HG02981 (cell line): ENCODE data around the gene EZH2.

Experiments
- ATAC-seq: cut with Tn5 transposase; IDR thresholded peaks from one replicate; pipeline ENCODE4 v1.9.1; 2021; ENCODE audit warnings: mild to moderate bottlenecking, moderate library complexity; ENCODE audit not compliant: unreplicated experiment

Gene EZH2

DNA sequence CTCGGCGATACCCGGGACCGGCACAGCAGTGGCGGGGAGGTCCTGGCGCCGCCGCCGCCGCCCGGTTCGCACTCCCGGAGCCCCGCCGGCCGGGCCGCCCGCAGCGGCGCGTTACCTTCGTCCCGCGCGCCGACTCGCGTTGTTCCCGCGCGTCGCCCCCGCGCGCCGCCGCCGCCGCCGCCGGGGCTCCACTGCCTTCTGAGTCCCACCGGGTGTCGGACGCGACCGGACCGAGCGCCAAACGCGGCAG, at the start of gene EZH2:
Gene EZH2, minus strand, starts transcription at position 243 of the 250 bp plus-strand sequence. CDS start 36,993 bp downstream, outside the sequence.
- ATAC-seq = no peak

DNA sequence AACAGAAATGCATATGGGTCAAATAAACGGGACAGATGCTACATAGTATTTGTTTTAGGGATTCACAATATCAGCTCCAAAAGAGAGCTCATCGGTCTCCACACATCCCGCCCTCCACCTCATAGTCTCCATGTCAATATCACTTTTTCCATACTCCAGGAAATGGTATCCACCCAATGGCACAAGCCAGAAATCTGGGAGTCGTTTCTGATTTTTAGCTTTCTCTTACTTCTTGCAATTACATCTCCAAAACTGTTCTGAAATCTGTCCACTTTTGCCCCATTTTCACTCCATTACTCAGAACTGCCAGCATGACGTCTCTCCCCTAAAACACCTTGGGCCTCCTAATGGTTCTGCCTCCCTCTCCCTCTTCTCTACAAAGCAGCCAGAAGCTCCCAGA, 47.4 kb upstream of the EZH2 start:
- no peak for ATAC-seq

DNA sequence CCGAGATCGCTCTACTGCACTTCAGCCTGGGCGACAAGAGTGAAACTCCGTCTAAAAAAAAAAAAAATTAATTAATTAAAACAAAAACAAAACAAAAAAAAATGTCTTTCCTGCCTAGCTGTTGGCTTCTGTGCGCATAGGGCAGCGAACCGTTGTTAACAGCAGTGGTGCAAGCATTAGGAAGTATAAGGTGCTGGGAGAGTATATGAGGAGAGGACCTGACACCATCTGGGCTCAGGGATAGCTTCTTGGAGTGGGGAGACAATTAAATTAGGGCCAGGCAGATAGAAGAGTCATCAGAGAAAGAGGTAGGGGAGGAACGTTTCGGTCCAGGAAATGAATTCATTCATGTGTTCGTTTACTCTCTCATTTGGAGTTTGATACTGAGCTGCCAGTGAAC, 46.2 kb upstream of the EZH2 start:
- ATAC-seq = no peak

DNA sequence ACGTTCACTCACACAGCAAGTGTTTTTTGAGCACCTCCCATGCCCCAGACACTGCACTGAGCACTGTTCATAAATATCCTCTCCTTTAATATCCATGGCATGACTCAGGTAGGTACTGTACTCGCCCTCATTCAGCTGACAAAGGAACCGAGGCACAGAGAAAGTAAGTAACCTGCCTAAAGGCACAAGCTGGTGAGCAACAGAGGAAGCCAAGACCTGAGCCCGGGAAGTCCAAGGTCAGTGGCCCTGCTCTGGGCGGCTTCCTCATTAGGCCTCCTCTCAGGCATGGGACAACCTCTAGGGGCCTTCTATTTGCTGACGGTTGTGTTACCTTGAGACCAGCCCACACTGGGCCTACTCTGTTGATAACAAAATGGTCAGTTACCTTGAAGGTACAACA, 45.1 kb upstream of the EZH2 start:
- no peak for ATAC-seq

DNA sequence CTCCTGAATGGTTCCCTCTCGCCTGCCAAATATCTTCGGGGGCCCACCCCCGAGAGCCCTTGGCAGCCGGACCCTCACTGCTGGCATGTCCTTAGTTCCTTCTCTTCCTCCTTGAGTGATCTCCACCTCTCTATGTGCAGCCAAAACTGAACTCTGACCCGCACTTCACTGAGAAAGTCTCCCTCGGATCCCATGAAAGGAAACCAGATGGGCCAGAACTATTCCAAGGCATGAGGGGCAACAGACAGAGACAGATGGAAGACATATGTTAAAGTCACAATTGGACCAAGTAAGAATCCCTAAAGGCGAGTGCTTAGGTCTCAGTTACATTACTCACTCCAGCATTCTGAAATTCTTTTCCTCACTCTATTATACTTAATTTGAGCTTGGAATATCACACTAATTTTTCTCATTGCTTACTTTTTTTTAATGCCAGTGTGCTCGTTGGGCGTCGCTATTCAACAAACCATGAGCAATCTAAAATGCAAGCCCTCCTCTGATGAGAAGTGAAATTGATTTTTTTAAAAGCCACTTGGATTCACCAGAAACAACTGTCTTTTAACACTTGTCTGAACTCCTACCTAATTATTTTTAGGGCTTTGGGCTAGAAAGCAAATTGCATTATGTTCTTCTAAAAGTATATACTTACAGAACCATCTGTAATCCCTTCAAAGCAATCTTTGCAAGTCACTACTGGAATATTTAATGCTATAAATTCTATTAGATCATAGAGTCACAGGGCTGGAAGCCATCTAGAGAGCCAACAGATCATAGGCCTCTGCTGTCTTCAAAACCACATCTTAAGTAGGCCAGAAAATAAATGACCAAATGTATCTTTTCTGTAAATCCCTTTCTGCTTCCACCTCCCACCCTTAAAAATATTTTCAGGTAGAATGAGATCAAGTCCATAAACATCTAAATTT, 43.3 kb upstream of the EZH2 start:
- no peak for ATAC-seq

DNA sequence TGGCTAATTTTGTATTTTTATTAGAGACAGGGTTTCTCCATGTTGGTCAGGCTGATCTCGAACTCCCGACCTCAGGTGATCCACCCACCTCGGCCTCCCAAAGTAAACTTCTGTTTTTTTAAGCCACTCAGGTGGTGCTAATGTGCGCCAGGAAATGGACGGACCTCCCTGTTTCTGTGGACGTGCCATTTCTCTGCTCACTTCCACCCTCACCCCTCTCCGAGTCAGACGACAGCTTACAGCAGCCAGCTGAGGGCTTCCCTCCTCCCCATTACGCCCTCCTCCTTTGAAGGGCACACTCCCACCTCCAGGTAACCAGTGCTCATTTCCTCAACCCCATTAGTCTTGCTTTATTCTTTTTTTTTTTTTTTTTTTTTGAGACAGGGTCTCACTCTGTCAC, 41.7 kb upstream of the EZH2 start:
- ATAC-seq = no peak

DNA sequence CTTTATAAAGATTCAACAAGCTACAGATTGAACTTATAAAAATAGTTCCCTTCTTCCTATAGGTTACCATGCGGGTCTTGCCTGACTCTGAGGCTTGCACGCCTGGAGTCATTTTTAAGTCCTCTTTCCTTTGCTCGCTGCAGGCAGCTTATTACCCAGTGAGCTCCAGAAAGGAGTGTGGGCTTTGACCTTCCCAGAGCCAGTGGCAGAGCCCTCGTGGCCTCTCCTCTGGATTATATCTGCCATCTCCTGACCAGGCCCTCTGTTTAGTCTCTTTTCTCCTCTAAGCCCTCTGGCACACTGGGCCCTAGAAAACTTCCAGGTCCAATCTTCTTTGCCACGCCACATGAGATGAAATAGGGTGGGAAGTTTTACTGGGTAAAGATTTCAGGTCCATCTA, 39.9 kb upstream of the EZH2 start:
- ATAC-seq = no peak

DNA sequence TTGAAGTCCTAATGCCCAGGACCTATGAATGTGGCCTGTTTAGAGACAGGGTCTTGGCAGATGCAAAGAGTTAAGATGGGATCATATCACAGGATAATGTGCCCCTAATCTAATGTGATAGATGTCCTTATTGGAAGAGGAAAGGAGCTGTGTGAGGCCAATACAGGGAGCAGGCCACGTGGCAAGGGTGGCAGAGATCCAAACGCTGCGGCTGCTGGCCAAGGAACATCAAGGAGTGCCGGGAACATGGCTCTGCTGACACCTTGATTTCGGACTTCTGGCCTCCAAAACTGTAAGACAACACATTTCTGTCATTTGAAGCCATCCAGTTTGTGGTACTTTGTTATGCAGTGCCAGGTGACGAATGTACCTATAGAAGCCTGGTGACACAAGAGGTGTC, 37.7 kb upstream of the EZH2 start:
- no peak for ATAC-seq

DNA sequence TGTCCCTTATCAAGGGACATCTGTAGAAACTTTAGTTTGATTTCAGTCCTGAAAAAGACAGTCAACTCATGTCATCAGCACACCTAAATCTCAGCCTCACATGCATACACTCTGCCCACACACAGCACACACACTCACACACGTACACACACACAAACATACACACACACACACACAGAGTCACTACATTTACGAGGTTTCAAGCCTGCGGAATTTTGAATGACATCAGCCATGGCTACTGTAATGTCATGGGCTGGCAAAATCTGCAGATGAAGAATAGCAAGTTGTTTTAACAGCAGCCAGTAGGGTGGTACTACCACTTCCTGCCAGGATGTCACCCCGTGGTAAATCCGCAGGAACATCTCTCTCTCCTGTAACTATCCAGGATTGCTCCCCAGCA, 37.1 kb upstream of the EZH2 start:
- ATAC-seq = no peak

DNA sequence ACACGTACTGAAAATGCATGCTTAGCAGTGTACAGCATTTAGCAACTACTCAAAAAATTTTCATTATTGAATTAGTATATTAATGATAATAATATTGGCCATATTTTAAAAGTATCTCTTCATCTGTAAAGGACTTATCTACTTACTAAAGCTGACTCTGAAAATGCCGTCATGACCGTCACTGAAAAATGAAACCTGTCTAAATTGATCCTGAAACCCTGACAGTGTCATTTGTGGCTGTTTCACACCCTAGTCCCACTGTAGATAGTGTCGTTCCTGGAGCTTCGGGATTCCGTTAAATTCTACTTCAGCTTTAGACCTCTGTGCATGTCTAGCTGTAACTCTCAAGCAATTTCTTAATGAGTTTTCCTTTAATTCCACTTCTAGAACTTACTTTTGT, 35.8 kb upstream of the EZH2 start:
- no peak for ATAC-seq

DNA sequence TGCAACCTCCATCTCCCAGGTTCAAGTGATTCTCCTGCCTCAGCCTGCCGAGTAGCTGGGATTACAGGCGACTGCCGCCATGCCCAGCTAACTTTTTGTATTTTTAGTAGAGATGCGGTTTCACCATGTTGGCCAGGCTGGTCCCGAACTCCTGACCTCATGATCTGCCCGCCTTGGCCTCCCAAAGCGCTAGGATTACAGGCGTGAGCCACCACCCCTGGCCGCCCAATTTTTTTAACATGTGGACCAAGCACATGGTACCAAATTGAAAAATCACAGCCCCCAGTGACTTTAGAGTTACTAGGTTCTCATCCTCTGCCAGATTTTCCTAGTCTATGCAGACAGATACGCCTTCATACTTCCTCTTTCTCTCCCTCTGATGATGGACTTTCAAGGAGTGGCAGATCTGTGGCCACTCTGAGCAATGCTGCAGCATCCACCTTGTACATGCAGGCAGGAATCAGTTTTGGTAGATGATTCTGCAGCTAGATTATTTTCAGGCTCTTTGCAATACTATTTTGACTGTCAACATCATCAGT, 34.0 kb upstream of the EZH2 start:
- no peak for ATAC-seq

DNA sequence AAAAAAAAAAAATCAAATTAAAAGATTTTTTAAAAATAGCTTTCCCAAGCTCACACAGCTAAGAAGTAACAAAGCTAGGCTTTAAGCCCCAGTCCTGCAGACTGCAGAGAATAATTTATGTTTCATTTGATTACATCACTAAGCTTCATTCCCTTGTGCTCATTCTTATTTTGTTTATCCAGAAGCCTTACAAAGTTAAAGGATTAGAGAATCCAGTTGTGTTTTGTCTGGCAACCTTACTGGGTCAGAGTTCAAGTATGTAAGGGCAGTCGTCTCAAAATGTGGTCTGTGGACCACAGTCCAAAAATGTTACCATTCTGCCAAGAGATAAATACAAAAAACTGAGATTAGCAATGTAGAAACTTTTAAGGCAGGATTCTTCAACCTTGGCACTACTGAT, 32.1 kb upstream of the EZH2 start:
- ATAC-seq = no peak

DNA sequence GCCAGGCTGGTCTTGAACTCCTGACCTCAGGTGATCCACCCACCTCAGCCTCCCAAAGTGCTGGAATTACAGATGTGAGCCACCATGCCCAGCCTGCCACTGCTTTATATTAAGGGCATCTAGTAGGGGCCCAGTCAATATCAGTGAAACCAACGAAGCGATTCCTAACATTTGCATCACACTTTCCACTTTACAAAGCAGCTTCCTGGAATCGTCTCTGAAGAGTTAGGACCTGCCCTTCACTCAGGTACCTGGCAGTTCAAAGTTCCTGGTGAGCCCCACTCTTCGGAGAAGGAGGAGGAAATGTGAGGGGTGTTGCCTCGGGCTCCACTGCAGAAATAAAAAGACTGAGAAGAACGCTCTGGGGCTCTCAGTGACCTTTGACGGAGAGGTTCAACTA, 31.1 kb upstream of the EZH2 start:
- no peak for ATAC-seq

DNA sequence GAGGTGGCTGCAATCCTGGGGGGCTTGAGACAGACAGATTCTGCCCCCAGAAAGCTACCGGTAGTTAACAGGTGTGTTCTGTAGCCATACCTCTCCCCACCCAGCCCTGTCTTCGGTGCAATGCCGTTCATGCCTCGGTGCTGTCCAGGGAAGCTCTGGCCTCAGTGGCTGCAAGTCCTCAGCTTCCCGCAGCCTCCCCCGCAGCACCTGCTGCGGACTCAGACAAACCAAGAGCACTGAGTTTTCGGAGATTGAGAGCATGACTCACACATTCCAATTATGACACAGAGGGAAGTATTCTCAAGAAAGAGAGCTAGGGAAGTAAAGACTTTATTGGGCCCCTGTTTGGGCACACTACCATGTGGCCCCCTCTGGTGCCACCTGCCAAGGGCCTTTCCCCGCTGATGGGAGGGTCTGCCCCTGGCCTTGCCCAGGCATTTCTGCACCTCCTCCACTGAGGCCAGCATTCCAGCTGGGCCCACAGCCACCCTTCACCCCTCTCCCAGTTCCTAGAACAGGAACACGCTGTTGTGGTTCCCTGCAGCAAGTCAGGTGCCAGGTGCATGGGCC, 30.2 kb upstream of the EZH2 start:
- no peak for ATAC-seq

DNA sequence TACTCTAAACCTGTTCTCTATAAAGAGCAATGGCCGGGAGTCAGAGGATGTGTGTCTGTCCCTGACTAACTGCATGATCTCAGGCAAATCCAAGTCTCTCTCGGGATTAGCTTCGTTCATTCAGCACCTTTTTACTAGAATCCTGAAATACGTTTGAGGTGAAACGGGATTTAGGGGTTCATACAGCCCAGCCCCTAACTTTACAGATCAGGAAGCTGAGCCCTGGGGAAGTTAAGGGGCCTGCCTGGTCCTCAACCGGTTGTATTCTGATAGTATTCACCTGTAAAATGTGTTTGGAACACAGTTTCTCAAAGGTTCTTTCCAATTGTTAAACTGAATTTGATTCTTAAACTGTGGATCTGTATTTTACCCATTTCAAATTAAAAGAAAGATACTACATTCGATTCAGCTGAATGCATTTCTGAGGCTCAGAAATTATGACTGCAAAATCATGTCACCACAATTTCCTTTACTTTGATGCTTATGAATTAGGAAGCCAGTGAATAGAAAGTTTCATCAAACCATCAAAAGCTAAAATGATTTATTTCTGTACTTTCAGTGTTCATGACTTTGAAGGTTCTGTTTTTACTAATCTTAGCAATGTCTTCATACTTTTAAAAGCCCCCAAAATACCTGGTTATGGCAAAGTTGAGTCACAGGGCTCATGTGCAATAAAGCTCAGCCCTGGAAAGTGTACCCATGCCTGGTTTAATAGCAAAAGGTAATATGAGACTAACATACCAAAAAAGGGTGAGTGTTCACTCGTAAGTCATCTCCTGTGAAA, 28.9 kb upstream of the EZH2 start:
- peak; percentile 67 for ATAC-seq

DNA sequence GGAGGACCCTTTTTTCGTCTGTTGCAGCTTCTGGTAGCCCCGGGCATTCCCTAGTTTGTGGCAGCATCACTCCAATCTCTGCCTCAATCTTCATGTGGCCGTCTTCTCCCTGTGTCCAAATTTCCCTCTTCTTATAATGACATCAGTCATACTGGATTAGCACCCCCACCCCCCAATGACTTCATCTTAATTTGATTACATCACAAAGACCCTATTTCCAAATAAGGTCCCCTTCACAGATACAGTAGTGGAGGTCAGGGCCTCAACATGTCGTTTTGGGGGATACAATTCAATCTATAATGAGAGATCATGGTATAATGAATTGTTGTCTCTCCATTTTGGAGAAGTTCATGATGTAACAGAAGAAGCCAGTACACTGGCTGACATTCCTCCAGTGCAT, 28.1 kb upstream of the EZH2 start:
- no peak for ATAC-seq

DNA sequence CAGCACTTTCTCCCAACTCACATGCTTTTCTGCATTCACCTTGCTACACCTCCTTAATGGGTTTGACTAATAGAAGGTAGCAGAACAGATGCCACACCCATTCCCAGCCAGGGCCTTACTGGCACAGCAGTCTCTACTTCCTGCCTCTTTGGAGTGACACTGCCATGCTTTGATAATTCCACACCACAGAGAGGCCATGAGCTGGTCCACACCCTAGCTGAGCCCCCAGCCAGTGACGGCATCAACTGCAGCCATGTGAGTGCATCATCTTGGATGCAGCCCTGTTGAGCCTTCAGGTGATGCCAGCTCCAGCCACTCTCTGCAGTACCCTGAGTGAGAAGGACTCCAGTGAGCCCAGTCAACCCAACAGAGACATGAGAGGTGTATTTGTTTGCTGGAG, 27.5 kb upstream of the EZH2 start:
- no peak for ATAC-seq

DNA sequence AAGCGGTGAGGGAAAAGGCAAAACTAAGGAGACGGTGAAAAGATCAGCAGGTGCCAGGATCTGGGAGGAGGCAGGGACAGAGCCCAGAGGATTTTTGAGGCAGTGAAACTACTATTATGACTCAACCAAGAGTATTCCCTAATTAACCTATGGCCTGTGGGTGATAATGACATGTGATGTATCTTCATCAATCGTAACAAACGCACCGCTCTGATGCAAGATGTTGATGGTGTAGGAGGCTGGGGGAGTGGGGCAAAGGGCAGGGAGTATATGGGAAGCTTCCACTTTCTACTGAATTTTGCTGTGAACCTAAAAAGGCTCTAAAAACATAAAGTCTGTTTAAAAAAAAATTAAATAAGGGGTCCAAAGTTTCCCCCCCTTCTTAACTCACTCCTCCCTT, 25.5 kb upstream of the EZH2 start:
- ATAC-seq = no peak

DNA sequence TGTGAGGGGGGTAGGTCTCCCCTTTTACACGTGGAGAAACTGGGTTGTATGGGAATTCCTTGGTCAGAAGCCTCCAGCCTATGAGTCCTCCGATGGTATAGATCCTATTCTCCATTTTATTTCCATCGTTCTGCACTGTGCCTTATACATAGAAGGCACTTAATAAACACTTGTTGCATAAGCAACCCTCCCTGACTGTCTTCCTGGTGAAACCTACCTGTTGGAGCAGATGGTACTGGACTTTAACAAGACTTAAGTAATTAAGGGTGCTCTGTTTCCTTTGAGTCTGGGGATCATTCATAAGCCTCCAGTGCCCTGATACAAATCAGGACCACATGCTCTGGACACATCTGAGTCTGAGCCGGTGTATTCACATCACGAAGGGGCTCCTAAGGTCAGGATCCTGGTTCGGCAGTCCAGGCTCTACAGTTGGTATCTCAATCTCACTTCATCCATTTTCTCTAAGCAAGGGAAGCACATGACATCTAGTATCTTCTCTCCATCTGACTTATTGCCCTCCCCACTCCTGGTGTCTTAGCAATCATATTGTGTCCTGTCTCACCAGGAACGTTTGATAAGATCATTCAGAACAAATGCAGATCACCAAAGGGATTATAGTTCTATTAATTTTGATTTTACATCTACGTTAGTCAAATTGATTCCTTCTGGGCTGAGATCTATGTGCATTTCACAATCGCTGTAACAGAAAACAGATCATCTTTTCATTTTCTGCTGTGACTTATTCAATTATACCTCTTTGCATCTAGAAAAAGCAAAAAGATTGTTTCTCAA, 22.8 kb upstream of the EZH2 start:
- no peak for ATAC-seq

DNA sequence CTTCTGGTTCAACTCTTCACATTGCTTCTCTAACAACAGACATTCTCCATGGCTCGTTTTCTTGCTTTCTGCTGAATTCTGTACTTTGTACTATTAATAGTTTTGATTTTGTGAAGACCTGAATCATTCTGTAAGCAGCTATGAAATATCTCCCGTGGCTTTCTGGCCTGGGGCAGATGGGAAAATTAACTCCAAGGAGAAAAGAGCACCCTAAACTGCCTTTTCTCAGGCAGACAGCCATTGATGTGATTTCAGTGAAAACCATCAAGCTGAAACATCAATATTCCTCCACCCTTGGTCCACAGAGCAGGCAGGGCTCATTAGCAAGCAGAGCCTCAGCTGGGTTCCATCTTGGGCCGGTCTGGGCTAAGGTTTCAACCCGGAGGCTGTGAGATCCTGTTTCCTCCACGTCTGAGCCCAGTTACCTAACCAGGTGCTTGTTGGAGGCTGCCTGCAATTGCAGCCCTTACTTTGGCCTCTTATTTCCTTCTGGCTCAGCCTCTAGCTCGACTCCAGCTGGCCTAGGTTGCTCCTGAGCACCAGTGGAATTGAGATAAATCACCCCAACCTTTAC, 21.1 kb upstream of the EZH2 start:
- no peak for ATAC-seq

DNA sequence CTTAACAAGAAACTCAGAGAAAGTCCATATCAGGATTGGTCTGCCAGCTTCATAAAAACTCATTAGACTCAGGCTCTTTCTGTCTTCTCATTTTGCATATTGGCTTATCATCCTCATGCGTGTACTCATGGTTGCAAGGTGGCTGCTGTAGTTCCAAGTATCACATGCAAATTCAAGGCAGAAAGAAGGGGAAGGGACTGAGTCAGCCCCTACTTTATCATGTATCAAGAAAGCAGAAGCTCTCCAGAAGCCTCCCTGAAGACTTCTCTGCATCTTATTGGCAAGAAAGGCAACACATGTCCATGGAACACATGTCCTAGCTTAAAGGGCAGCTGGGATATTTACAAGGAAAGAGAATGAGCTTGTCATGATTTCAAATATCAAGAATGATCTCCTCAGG, 19.4 kb upstream of the EZH2 start:
- no peak for ATAC-seq
